PC-3 (cell line): ENCODE data around the gene PCDHGC4.

Experiments
- EZH2 ChIP-seq: fragments of 300-600 bp; sonication (generic); IDR thresholded peaks from one replicate; pipeline ENCODE4 v1.6.1; 2017; ENCODE audit warnings: antibody characterized with exemption, mild to moderate bottlenecking, low read length; ENCODE audit not compliant: unreplicated experiment
- EZH2phosphoT487 ChIP-seq: fragments of 300-600 bp; sonication (generic); IDR thresholded peaks from 2 replicates; pipeline ENCODE4 v1.6.1; 2018; ENCODE audit warnings: mild to moderate bottlenecking, antibody characterized with exemption, low read length, borderline replicate concordance
- TF ChIP-seq, protein P1 (sequence below): fragments of 300-600 bp; sonication (generic); conservative IDR thresholded peaks from 2 replicates; pipeline ENCODE4 v1.5.1; 2017; ENCODE audit warnings: antibody characterized with exemption, low read depth, mild to moderate bottlenecking, low read length

DNA sequence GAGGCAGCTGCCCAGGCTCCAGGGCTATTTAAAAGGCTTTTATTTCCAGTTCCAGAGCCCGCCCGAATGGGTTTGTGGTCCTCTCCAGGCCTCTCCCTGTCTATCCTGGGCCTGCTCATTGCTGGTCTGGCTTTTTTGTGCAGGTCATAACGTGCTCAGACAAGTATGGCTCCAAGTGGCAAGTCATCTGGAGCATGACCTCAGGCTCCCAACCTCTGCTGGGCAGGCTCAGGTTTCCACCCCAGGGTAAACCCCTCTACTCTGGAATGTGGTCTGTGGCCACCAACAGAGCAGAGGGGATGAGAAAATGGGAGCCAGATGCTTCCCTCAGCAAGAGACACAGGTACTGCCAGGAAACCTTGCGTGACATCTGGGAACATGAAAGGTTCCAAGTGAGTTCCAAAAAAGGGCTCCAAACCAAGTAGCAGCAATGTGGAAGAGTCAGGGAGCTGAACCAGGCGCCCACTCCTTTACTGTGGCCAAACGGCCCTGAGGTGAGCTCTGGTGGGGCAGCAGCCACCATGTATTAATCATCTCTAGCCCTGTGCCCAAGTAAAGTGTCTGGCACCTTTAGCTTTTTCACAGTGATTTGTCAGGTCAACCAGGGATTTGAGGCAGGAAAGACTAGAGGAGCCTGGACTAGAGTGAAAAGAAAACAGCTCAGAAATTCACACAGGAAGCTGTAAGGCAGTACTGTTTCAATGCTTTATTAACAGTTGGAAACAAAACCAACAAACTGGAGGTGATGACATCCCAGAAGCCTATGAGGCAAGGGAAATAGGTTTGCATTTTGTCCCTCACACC lies 29.7 kb downstream of the PCDHGC4 start:
- TF ChIP-seq, protein P1, sequence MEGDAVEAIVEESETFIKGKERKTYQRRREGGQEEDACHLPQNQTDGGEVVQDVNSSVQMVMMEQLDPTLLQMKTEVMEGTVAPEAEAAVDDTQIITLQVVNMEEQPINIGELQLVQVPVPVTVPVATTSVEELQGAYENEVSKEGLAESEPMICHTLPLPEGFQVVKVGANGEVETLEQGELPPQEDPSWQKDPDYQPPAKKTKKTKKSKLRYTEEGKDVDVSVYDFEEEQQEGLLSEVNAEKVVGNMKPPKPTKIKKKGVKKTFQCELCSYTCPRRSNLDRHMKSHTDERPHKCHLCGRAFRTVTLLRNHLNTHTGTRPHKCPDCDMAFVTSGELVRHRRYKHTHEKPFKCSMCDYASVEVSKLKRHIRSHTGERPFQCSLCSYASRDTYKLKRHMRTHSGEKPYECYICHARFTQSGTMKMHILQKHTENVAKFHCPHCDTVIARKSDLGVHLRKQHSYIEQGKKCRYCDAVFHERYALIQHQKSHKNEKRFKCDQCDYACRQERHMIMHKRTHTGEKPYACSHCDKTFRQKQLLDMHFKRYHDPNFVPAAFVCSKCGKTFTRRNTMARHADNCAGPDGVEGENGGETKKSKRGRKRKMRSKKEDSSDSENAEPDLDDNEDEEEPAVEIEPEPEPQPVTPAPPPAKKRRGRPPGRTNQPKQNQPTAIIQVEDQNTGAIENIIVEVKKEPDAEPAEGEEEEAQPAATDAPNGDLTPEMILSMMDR, result no peak
- TF ChIP-seq EZH2 (no peak), EZH2phosphoT487 (no peak)
